ENCODE measurements around the gene SLC25A27.

SLC25A27 gene

DNA sequence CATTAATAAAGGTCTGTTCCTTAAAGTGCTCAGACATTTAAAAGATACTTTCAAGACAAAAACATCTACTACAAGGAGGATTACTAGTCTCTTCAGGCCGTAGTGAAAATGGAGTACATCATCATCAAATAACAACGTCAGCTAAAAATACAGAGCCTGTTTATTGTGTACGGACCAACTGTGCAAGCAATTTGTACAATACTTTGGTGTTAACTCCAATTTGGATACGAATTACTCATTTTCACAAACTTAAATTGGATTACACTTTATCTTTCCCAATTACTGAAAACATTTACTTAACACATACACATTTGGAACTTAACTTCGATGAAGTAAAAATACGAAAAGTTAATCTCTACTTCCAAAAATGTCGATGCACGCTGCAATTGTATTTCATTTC, 959 bp upstream of the SLC25A27 start:
- no peak for DNase-seq

DNA sequence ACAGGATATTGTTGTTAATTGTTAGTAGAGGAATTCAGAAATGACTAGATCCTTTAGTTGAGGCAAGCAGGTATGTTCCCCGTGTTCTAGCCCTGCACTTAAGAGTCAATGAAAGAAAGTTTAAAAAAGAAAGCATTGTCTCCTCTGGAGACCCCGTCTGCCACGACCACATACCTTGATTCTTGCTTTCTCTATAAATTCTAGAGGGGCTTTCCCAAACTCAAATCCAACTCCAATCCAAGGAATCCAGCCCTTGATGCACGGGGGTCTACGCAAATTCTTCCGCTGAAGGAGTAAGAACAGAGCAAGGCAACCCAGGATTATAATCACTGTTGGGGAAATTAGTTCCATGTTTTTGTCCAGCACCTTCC, 558 bp upstream of the SLC25A27 start:
- DNase-seq = peak; percentile 0

DNA sequence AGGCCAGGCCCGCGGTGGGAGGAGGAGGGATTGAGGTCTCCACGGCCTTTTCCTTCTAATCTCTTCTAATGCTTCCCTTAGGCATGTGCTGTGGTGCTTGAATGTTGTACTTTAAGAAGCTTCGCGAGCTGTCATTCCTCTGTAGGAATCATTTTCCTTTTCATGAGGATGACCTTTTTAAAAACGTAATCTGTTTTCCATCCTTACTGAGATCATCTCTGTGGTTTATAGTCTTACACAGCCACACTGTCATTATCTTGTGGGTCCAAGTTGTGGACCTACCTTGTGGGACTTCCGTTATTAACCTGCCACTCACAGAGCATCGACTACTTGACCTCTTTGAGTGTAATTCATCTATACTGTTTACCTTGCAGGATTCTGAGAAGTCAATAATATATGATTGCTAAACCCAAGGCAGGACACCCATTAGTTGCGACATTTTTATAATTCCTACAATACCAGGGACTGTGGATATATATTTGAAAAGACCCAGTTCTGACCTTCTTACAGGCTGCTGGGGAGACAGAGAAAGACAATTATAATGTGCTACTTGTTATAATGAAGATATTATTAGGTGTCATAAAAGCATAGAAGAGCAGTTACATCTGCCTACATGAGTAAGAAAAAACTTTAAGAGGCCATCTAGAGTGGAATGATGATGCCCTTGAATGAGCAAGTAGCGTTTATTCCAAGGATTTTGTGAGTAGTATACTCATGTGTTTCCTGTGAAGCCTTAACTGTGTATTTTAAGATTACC, 842 bp downstream of the SLC25A27 start:
- no peak for DNase-seq

DNA sequence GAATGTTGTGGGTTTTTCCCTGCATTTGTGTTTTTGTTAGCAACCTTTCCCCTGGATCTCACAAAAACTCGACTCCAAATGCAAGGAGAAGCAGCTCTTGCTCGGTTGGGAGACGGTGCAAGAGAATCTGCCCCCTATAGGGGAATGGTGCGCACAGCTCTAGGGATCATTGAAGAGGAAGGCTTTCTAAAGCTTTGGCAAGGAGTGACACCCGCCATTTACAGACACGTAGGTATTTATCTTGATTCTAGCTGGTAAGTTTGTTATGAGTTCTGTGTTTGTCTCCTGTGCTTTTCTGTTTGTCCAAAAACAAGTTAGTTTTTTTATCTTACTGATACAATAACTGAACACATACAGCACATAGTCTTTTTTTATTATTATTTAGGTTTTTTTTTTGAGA, 3.0 kb downstream of the SLC25A27 start:
- DNase-seq = no peak

DNA sequence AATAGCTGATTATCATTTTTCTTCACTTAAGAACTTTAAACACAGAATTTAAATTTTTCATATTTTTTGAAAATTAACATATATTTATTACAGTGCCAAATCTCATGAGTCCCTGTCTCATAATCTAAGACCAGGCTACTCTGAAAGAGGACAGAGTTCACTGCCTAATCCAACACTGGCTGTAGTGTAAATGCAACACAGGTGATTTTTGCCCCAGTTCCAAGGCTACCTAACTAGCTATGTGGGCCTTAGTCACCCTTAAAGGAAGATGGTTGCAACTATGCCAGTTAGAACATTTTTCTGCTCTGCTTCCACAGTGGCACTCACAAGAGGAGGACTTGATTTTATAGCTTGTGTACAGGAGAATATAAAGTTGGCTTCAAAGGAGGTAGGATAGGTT, 4.9 kb downstream of the SLC25A27 start:
- DNase-seq = no peak

DNA sequence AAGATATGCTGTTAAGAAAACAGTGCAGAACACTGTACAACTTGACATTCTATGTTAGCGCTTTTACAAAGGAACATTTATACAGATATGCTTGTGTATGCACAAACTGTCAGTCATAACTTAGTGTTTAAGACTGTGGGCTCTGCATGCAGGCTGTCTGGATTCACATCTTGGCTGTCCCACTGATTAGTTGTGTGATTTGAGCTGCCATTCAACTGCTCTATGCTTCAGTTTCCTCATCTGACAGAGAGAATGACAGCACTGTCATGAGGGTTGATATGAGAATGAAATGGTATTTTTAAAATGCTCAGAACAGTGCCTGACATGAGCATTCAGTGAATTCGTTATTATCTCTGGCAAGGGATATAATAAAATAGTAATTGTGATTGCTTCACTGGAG, 8.7 kb downstream of the SLC25A27 start:
- DNase-seq = no peak

GRCh38 chr6:46667377-46667776, 14.6 kb downstream of the SLC25A27 start:
- DNase-seq = no peak

GRCh38 chr6:46674410-46674809, 21.6 kb downstream of the SLC25A27 start:
- DNase-seq = no peak

DNA sequence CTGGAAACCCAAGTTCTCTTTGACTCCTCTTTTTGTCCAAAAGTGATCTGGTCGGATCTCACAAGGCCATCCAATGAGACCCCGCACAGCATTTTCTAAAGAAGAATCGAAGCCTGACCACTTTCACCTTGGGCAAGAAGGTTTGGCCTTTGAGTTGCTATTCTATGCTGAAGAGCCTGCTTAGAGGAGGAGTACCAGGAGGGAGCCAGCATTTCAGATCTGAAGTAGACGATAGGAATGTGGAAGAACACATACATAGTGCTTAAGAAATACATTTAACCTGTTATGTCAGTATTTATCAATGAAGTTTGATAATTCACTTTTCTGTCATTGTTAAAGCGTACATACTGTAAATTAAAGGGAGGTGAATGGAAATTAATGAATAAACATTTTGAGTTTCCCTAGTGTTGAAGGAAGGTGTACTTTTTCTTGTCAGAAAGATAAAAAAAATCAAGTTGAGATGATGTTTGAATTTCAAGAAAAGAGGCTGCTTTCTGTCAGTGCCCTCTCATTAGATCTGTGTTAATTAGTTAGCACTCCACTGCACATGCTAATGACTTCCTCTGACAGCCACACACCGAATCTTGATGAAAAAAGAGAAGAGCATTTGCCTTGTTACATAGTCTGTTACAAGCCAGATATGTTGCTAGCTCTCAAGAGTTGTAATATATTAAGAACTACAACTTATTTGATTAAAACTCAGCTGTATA, 24.0 kb downstream of the SLC25A27 start:
- no peak for DNase-seq

- DNase-seq = no peak
Observed at GRCh38 chr6:46677314-46677654, 24.5 kb downstream of the SLC25A27 start.

- no peak for DNase-seq
Observed at GRCh38 chr6:46684771-46685170, 32.0 kb downstream of the SLC25A27 start.

DNA sequence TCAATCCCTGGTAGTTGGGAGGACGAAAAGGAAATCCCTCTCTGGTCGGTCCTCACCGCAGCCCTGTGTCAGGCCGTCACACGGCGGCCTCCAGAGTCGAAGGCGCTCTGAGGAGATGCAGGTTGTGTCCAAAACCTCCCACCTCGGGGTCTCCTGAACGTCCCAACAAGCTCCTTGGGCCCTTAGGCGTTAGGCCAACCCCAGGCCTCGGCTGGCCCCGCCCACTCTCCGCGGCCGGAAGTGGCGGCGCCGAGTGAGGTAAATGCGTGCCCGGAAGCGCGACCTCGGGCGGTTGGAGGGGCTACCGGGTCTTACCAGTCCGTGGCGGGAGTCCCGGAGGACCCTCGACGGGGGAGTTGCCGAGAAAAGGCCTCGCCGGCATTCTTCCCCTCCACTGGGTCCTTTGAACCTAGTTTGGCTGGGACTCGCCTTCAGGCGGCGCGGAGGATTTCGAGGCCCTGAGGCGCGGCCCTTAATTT, 34.9 kb downstream of the SLC25A27 start, which contains the start of gene TDRD6:
Gene TDRD6 (plus strand): TSS at position 267 of the 479 bp plus-strand sequence. CDS start 244 bp downstream, outside the sequence.
- DNase-seq = no peak

DNA sequence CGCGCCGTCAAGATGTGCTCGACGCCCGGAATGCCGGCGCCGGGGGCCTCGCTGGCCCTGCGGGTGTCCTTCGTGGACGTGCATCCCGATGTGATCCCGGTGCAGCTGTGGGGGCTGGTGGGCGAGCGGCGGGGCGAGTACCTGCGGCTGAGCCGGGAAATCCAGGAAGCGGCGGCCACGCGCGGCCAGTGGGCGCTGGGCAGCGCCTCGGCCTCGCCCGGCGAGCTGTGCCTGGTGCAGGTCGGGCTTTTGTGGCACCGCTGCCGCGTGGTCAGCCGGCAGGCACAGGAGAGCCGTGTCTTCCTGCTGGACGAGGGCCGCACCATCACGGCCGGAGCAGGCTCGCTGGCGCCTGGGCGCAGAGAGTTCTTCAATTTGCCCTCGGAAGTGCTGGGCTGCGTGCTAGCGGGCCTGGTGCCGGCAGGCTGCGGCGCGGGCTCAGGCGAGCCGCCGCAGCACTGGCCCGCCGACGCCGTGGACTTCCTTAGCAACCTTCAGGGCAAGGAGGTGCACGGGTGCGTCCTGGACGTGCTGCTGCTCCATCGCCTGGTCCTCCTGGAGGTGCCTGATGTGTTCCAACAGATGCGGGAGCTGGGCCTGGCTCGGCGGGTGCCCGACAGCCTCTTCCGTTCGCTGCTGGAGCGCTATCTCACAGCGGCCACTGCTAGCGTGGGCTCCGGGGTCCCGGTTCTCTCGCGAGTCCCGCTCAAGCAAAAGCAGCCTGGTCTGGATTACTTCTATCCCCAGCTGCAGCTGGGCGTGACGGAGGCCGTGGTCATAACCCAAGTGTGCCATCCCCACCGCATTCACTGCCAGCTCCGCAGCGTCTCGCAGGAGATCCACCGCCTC, 35.6 kb downstream of the SLC25A27 start:
- DNase-seq = no peak

DNA sequence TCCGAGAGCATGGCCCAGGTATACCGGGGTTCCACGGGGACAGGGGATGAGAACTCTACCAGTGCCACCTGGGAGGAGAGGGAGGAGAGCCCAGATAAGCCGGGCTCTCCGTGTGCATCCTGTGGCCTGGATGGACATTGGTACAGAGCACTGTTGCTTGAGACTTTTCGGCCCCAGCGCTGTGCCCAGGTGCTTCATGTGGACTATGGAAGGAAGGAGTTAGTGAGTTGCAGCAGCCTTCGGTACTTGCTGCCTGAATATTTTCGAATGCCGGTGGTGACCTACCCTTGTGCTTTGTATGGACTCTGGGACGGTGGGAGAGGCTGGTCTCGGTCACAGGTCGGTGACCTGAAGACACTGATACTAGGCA, 36.2 kb downstream of the SLC25A27 start:
- DNase-seq = no peak

- no peak for DNase-seq
Observed at GRCh38 chr6:46689657-46690056, 36.9 kb downstream of the SLC25A27 start.

DNA sequence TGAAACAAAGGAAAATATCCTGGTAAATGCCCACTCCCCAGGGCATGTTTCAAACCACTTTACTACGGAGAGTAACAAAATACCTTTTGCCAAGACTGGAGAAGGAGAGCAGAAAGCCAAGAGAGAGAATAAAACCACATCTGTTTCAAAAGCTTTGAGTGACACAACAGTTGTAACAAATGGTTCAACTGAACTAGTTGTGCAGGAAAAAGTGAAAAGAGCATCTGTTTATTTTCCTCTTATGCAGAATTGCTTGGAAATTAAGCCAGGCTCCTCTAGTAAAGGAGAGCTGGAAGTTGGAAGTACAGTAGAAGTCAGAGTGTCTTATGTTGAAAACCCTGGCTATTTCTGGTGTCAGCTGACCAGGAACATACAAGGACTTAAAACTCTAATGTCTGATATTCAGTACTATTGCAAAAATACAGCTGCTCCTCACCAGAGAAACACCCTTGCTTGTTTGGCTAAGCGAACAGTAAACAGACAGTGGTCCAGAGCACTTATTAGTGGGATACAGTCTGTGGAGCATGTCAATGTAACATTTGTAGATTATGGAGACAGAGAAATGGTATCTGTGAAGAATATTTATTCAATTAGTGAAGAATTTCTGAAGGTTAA, 37.5 kb downstream of the SLC25A27 start:
- DNase-seq = no peak

GRCh38 chr6:46690911-46691451, 38.2 kb downstream of the SLC25A27 start:
- no peak for DNase-seq

GRCh38 chr6:46699970-46700369, 47.2 kb downstream of the SLC25A27 start:
- DNase-seq = no peak

DNA sequence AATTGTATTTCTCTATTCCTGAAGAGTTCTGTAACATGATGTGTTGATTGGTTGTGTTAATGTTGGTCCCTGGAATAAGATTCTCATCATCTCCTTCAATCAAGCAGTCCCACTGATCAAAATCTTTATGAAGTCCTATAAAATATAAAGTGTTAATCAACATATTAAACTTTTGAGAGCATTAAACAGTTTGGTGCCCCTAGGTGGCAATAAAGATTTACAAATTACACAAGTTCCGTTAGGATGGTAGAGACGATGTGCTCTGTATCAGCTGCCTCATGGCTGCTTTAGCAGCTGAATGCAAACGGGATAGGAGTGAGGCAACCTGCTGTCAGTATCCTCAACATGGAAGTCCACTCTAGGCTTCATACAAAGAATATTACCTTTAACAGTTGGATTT, 51.8 kb downstream of the SLC25A27 start:
- no peak for DNase-seq

DNA sequence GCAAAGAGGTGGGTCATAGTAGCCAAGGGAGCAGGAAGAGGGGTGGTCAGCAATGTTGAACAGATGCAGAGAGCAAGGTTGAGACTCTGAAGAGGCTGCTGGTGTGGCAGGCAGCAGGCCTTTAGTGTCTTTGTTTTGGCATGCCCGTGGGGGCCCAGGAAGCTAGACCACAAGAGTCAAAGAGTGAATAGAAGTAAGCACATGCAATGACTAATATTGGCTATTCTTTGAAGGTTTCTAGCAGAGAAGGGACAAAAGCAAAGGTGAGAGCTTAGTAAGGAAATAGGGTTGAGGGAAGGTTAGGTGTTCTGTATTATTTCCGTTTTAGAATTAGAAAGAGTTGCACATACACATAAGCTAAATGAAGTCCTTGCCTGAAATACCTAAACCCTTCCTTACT, 53.7 kb downstream of the SLC25A27 start:
- DNase-seq = no peak

- DNase-seq = no peak
Observed at GRCh38 chr6:46711491-46711890, 58.7 kb downstream of the SLC25A27 start.

GRCh38 chr6:46715141-46715540, 62.4 kb downstream of the SLC25A27 start:
- DNase-seq = no peak

GRCh38 chr6:46719099-46719498, 66.3 kb downstream of the SLC25A27 start:
- no peak for DNase-seq
